ENCODE results near the gene SHCBP1L. TPM values are rescaled to one million over a fixed set of nuclear protein-coding genes. Genes with fewer than 3 reads are reported as not detected.

SHCBP1L gene
- polyA plus RNA-seq, 1 donor: 0.03 TPM

DNA sequence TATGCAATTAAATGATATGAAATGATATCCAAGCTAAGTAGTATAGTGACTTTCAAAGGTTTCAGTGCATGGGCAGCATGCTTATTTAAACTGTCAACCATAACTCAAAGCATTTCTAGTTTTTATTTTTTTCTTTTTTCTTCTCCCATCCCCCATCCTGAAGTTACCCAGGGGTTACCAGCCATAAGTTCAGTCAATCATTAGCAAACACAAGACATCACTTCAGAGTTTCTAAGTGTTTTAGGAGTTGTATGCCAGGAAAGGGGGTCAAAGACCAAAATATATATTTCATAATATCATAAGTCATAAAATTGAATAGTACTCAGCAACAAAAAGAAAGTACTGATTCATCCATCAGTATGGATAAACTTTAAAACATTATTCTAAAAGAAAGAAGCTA lies 85.1 kb downstream of the SHCBP1L start:
- Histone ChIP-seq H3K4me3 (ENCODE audit: low read length) (no peak overlapping the region), H3K4me1 (ENCODE audit: control insufficient read depth, insufficient read depth, low read length) (no peaks in the 10 kb centered on the region), H3K9me3 (ENCODE audit: control insufficient read depth, low read depth, low read length) (no peaks in the 10 kb centered on the region), H3K27me3 (ENCODE audit: control insufficient read depth, insufficient read depth, low read length) (no peaks in the 10 kb centered on the region), H3K36me3 (ENCODE audit: control insufficient read depth, insufficient read depth, low read length) (peaks cover 68% of the 10 kb centered on the region), H3K27ac (ENCODE audit: low read length) (no peak overlapping the region)
- peak; percentile 29 to 67 for DNase-seq

DNA sequence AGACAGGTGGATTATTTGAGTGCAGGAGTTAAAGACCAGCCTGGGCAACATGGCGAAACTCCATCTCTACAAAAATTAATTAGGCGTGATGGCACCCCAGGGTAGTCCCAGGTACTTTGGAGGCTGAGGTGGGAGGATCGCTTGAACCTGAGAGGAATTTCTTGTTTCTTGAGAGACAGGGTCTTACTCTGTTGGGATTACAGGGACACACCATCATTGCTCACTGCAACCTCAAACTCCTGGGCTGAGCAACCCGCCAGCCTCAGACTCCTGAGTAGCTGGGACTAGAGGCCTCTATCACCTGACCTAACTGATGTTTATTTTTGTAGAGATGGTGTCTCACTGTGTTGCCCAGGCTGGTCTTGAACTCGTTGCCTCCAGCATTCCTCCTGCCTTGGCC lies 89.0 kb downstream of the SHCBP1L start:
- no peaks in the 10 kb centered on the region for H3K27me3 ChIP-seq (ENCODE audit: control insufficient read depth, insufficient read depth, low read length)
- H3K36me3 ChIP-seq (ENCODE audit: control insufficient read depth, insufficient read depth, low read length): peaks cover 74% of the 10 kb centered on the region
- no peaks in the 10 kb centered on the region for H3K9me3 ChIP-seq (ENCODE audit: control insufficient read depth, low read depth, low read length)
- no peaks in the 10 kb centered on the region for H3K4me1 ChIP-seq (ENCODE audit: control insufficient read depth, insufficient read depth, low read length)
- H3K4me3 ChIP-seq (ENCODE audit: low read length): no peak overlapping the region
- no peak for DNase-seq
- H3K27ac ChIP-seq (ENCODE audit: low read length): no peak overlapping the region
- no CpG with 5 or more reads among the region's 5 CpGs for WGBS (ENCODE audit: insufficient coverage, low lambda C conversion rate)

GRCh38 chr1:182862827-182863226 lies 90.1 kb downstream of the SHCBP1L start:
- H3K36me3 ChIP-seq (ENCODE audit: control insufficient read depth, insufficient read depth, low read length): peaks cover 79% of the 10 kb centered on the region
- WGBS (ENCODE audit: insufficient coverage, low lambda C conversion rate): 100% methylated on average over 1 of the region's 1 CpG
- H3K4me3 ChIP-seq (ENCODE audit: low read length): no peak overlapping the region

GRCh38 chr1:182861994-182862393 lies 91.0 kb downstream of the SHCBP1L start:
- H3K36me3 ChIP-seq (ENCODE audit: control insufficient read depth, insufficient read depth, low read length): peaks cover 80% of the 10 kb centered on the region
- no CpG with 5 or more reads among the region's 2 CpGs for WGBS (ENCODE audit: insufficient coverage, low lambda C conversion rate)
- DNase-seq: no peak
- H3K4me3 ChIP-seq (ENCODE audit: low read length): no peak overlapping the region
- no peak overlapping the region for H3K27ac ChIP-seq (ENCODE audit: low read length)
- H3K27me3 ChIP-seq (ENCODE audit: control insufficient read depth, insufficient read depth, low read length): no peaks in the 10 kb centered on the region
- no peaks in the 10 kb centered on the region for H3K4me1 ChIP-seq (ENCODE audit: control insufficient read depth, insufficient read depth, low read length)
- H3K9me3 ChIP-seq (ENCODE audit: control insufficient read depth, low read depth, low read length): no peaks in the 10 kb centered on the region

More at GRCh38 chr1:182862827-182863226, 90.1 kb downstream of the SHCBP1L start:
- no peaks in the 10 kb centered on the region for H3K27me3 ChIP-seq (ENCODE audit: control insufficient read depth, insufficient read depth, low read length)
- H3K9me3 ChIP-seq (ENCODE audit: control insufficient read depth, low read depth, low read length): no peaks in the 10 kb centered on the region
- no peak for DNase-seq
- H3K27ac ChIP-seq (ENCODE audit: low read length): no peak overlapping the region
- no peaks in the 10 kb centered on the region for H3K4me1 ChIP-seq (ENCODE audit: control insufficient read depth, insufficient read depth, low read length)

- no peaks in the 10 kb centered on the region for H3K4me1 ChIP-seq (ENCODE audit: control insufficient read depth, insufficient read depth, low read length)
- H3K27ac ChIP-seq (ENCODE audit: low read length): no peak overlapping the region
- peaks cover 86% of the 10 kb centered on the region for H3K36me3 ChIP-seq (ENCODE audit: control insufficient read depth, insufficient read depth, low read length)
- H3K9me3 ChIP-seq (ENCODE audit: control insufficient read depth, low read depth, low read length): no peaks in the 10 kb centered on the region
- no peak for DNase-seq
- no peak overlapping the region for H3K4me3 ChIP-seq (ENCODE audit: low read length)
- 100% methylated on average over 1 of the region's 4 CpGs for WGBS (ENCODE audit: insufficient coverage, low lambda C conversion rate)
- H3K27me3 ChIP-seq (ENCODE audit: control insufficient read depth, insufficient read depth, low read length): no peaks in the 10 kb centered on the region
Measured at GRCh38 chr1:182860658-182861057, 92.3 kb downstream of the SHCBP1L start.

- H3K4me1 ChIP-seq (ENCODE audit: control insufficient read depth, insufficient read depth, low read length): no peaks in the 10 kb centered on the region
- no peak overlapping the region for H3K4me3 ChIP-seq (ENCODE audit: low read length)
- DNase-seq: no peak
- peaks cover 88% of the 10 kb centered on the region for H3K36me3 ChIP-seq (ENCODE audit: control insufficient read depth, insufficient read depth, low read length)
- H3K27ac ChIP-seq (ENCODE audit: low read length): no peak overlapping the region
- H3K9me3 ChIP-seq (ENCODE audit: control insufficient read depth, low read depth, low read length): no peaks in the 10 kb centered on the region
- 94% methylated on average over 2 of the region's 3 CpGs for WGBS (ENCODE audit: insufficient coverage, low lambda C conversion rate)
- H3K27me3 ChIP-seq (ENCODE audit: control insufficient read depth, insufficient read depth, low read length): no peaks in the 10 kb centered on the region
Measured at GRCh38 chr1:182857212-182857611, 95.8 kb downstream of the SHCBP1L start.

DNA sequence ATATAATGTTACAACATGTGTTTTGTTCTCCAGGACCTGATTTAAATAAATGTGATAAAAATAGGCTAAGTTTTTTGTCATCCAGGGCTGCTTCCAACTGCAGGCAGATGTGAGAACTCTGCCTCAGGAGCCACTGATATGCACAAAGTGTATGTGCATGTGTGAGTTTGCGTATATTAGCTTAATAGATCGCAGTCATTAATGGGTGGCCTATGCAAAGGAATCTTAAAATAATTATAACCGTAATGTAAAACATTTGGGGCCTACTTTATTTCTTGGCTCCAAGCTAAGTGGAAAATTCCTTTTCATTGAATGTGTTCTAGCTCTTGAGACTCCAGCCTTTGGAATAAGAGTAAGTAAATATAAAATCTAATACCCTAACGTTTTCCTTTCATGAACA lies 97.1 kb downstream of the SHCBP1L start:
- peaks cover 84% of the 10 kb centered on the region for H3K36me3 ChIP-seq (ENCODE audit: control insufficient read depth, insufficient read depth, low read length)
- no peak for DNase-seq
- no CpG with 5 or more reads among the region's 4 CpGs for WGBS (ENCODE audit: insufficient coverage, low lambda C conversion rate)
- H3K4me1 ChIP-seq (ENCODE audit: control insufficient read depth, insufficient read depth, low read length): no peaks in the 10 kb centered on the region
- H3K4me3 ChIP-seq (ENCODE audit: low read length): no peak overlapping the region
- H3K9me3 ChIP-seq (ENCODE audit: control insufficient read depth, low read depth, low read length): no peaks in the 10 kb centered on the region
- H3K27me3 ChIP-seq (ENCODE audit: control insufficient read depth, insufficient read depth, low read length): no peaks in the 10 kb centered on the region
- no peak overlapping the region for H3K27ac ChIP-seq (ENCODE audit: low read length)

DNA sequence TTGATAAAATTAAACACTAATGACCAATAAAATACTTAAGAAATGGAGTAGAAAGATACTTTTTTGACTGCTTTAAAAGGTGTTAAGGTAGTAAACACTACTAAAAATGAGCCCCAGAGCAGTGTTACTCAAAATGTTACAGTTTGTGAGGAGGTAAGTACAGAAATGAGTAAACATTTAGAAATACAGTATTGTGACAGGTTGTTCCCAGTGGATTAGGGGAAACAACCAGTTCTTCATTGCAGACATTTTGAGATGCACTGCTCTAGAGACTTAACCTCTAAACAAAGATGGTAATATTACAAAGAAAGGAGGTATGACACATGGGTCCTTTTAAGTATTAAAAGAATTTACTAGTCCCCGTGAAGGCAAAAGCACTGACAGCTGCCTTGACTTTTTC lies 101.1 kb downstream of the SHCBP1L start:
- Histone ChIP-seq H3K9me3 (ENCODE audit: control insufficient read depth, low read depth, low read length) (no peaks in the 10 kb centered on the region), H3K27ac (ENCODE audit: low read length) (no peak overlapping the region), H3K4me3 (ENCODE audit: low read length) (no peak overlapping the region), H3K36me3 (ENCODE audit: control insufficient read depth, insufficient read depth, low read length) (peaks cover 71% of the 10 kb centered on the region), H3K27me3 (ENCODE audit: control insufficient read depth, insufficient read depth, low read length) (no peaks in the 10 kb centered on the region), H3K4me1 (ENCODE audit: control insufficient read depth, insufficient read depth, low read length) (no peaks in the 10 kb centered on the region)
- no peak for DNase-seq
- no CpG with 5 or more reads among the region's 1 CpG for WGBS (ENCODE audit: insufficient coverage, low lambda C conversion rate)

GRCh38 chr1:182850319-182850718 lies 102.6 kb downstream of the SHCBP1L start:
- peaks cover 68% of the 10 kb centered on the region for H3K36me3 ChIP-seq (ENCODE audit: control insufficient read depth, insufficient read depth, low read length)
- no peaks in the 10 kb centered on the region for H3K27me3 ChIP-seq (ENCODE audit: control insufficient read depth, insufficient read depth, low read length)
- H3K27ac ChIP-seq (ENCODE audit: low read length): no peak overlapping the region
- H3K9me3 ChIP-seq (ENCODE audit: control insufficient read depth, low read depth, low read length): no peaks in the 10 kb centered on the region
- no CpG with 5 or more reads among the region's 4 CpGs for WGBS (ENCODE audit: insufficient coverage, low lambda C conversion rate)
- no peak overlapping the region for H3K4me3 ChIP-seq (ENCODE audit: low read length)
- no peak for DNase-seq
- no peaks in the 10 kb centered on the region for H3K4me1 ChIP-seq (ENCODE audit: control insufficient read depth, insufficient read depth, low read length)

Other genes with a start within 250 kb of the SHCBP1L start
- 28.0 TPM for gene NPL, start 163.4 kb downstream of the SHCBP1L start, polyA plus RNA-seq
- 159 TPM for gene DHX9, start 113.8 kb downstream of the SHCBP1L start, polyA plus RNA-seq
- gene LAMC1, start 70.3 kb upstream of the SHCBP1L start, polyA plus RNA-seq: 93.3 TPM
- gene LAMC2, start 233.1 kb upstream of the SHCBP1L start, polyA plus RNA-seq: 33.4 TPM

Data from large intestine (tissue), 3 donors.